Measurements from ENCODE around the gene OR10P1.

- TF ChIP-seq CTCF (IDR thresholded peaks at IDR 0.05) = peak in 5 of 6 experiments; percentile 8 to 39 (median 23)
- no peak for TF ChIP-seq POLR2A (IDR thresholded peaks at IDR 0.05)
- TF ChIP-seq EP300 (IDR thresholded peaks at IDR 0.05) = no peak
Measured at GRCh38 chr12:55659486-55660385, 23.0 kb downstream of the OR10P1 start.
